Neural progenitor cell (in vitro differentiated cells): ENCODE results near the gene ZDBF2. TPM values are rescaled to one million over a fixed set of nuclear protein-coding genes. Genes with fewer than 3 reads are reported as not detected.

Experiments used
- DNase-seq: peaks from one replicate; pipeline ENCODE4 v3.0.0-alpha.2; 2016; ENCODE audit warnings: low spot score
- H2AFZ ChIP-seq: fragments of 200-600 bp; sonication (generic); replicated peaks from 2 replicates; pipeline ENCODE4 v1.6.1; 2016; ENCODE audit warnings: antibody characterized with exemption
- H3F3A ChIP-seq: fragments of 200-600 bp; sonication (generic); 2 replicates; pipeline ENCODE4 v1.6.1; 2016; ENCODE audit warnings: antibody characterized with exemption, low read depth
- H3K27ac ChIP-seq: fragments of 200-600 bp; sonication (generic); 2 replicates; pipeline ENCODE4 v1.5.1; 2016; ENCODE audit warnings: mild to moderate bottlenecking
- H3K27me3 ChIP-seq: fragments of 200-600 bp; sonication (generic); 2 replicates; pipeline ENCODE4 v1.6.1; 2016; ENCODE audit warnings: mild to moderate bottlenecking, moderate library complexity
- H3K36me3 ChIP-seq: fragments of 200-600 bp; sonication (generic); 2 replicates; pipeline ENCODE4 v1.5.1; 2016
- H3K4me1 ChIP-seq: fragments of 200-600 bp; sonication (generic); 2 replicates; pipeline ENCODE4 v1.6.1; 2016; ENCODE audit warnings: mixed run types
- H3K4me2 ChIP-seq: fragments of 200-600 bp; sonication (generic); 2 replicates; pipeline ENCODE4 v1.6.1; 2016
- H3K4me3 ChIP-seq: fragments of 200-600 bp; sonication (generic); 2 replicates; pipeline ENCODE4 v1.5.1; 2016
- H3K79me2 ChIP-seq: fragments of 200-600 bp; sonication (generic); 2 replicates; pipeline ENCODE4 v1.6.1; 2016; ENCODE audit warnings: low read depth
- H3K9ac ChIP-seq: fragments of 200-600 bp; sonication (generic); 2 replicates; pipeline ENCODE4 v1.6.1; 2016
- H3K9me3 ChIP-seq: fragments of 200-600 bp; sonication (generic); 2 replicates; pipeline ENCODE4 v1.5.1; 2016; ENCODE audit warnings: low read depth
- H4K20me1 ChIP-seq: fragments of 200-600 bp; sonication (generic); 2 replicates; pipeline ENCODE4 v1.6.1; 2016; ENCODE audit warnings: low read depth
- H3K27ac Mint-ChIP-seq: 3 replicates; pipeline ENCODE4 v1.8.0; 2021; ENCODE audit warnings: mixed read lengths
- H3K27me3 Mint-ChIP-seq: 2 replicates; pipeline ENCODE4 v1.8.0; 2022; ENCODE audit warnings: low read depth, mild to moderate bottlenecking, inconsistent platforms, moderate library complexity, mixed read lengths; ENCODE audit not compliant: insufficient read depth
- H3K36me3 Mint-ChIP-seq: 3 replicates; pipeline ENCODE4 v1.8.0; 2021; ENCODE audit warnings: mixed read lengths
- H3K4me1 Mint-ChIP-seq: 3 replicates; pipeline ENCODE4 v1.8.0; 2021; ENCODE audit warnings: mixed read lengths
- H3K4me3 Mint-ChIP-seq: 3 replicates; pipeline ENCODE4 v1.8.0; 2021; ENCODE audit warnings: mild to moderate bottlenecking, moderate library complexity, mixed read lengths
- H3K9me3 Mint-ChIP-seq: 3 replicates; pipeline ENCODE4 v1.8.0; 2020; ENCODE audit warnings: mixed read lengths
- CTCF ChIP-seq: fragments of 200-600 bp; sonication (generic); IDR thresholded peaks from 2 replicates; pipeline ENCODE4 v1.5.1; 2017; ENCODE audit warnings: antibody characterized with exemption, mild to moderate bottlenecking
- EZH2 ChIP-seq: fragments of 200-600 bp; sonication (generic); IDR thresholded peaks from 2 replicates; pipeline ENCODE4 v1.6.1; 2017; ENCODE audit warnings: antibody characterized with exemption, mild to moderate bottlenecking, moderate library complexity
- EZH2phosphoT487 ChIP-seq: fragments of 200-600 bp; sonication (generic); IDR thresholded peaks from 2 replicates; pipeline ENCODE4 v1.6.1; 2017; ENCODE audit warnings: antibody characterized with exemption
- total RNA-seq: library from RNA; depleted of rRNA; stranded (reverse); fragments of >200 nt; gene quantifications from 2 replicates; pipeline ENCODE4 v1.2.3, GENCODE V29; 2015; ENCODE audit warnings: low replicate concordance

ZDBF2 gene
- total RNA-seq, 1 donor from 2014 or later: 83.6 TPM

DNA sequence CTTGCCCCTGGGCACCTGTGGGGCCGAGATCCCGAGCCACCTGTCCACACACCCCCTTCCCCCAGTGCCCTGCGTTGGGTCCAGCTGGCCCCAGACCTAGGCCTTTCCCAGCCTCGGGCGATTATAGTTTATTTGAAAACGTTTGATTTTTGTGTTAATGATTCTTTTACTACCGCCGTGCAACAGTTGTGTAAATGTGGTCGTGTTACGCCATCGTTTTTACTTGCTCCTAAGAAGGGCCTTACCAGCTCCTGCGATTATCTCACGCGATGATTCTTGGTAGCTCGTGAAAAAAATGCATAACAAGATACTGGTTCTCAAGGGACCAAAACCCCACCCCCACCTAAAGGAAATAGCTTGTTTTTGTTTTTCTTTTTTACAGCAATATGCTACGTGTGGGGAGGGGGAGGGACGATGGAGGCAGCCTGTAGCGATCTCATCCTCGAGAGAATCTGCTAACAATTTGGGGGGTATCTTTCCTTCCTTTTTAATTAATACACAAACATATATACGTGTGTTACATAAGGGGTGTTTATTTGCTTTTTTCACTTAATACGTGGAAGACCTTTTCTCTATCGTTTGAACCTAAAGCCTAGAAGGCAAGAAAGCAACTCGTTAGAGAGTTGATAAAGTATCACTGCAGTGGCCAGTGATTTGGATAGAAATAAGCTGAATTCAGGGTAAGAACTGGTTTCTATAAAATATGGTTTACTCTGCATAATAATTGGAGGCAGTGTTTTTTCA, 1.0 kb downstream of the ZDBF2 start:
- no peak for TF ChIP-seq CTCF
- no peak for TF ChIP-seq EZH2
- no peak for TF ChIP-seq EZH2phosphoT487
- Histone ChIP-seq H3K79me2 (peaks cover 56% of the 10 kb centered on the region), H2AFZ (peak overlapping the region; percentile 69), H3K9ac (peak overlapping the region; percentile 59), H3K27me3 (peaks cover 71% of the 10 kb centered on the region), H3K9me3 (no peaks in the 10 kb centered on the region), H3K4me2 (peak overlapping the region; percentile 91), H3K4me1 (peaks cover 28% of the 10 kb centered on the region), H3F3A (peaks cover 41% of the 10 kb centered on the region), H3K36me3 (peaks cover 2% of the 10 kb centered on the region), H3K27ac (peak overlapping the region; percentile 95), H3K4me3 (peak overlapping the region; percentile 93), H4K20me1 (peaks cover 35% of the 10 kb centered on the region)
- H3K27ac Mint-ChIP-seq: peak overlapping the region; percentile 99
- DNase-seq: peak; percentile 28
- H3K4me1 Mint-ChIP-seq: peaks cover 33% of the 10 kb centered on the region
- peaks cover 2% of the 10 kb centered on the region for H3K36me3 Mint-ChIP-seq
- H3K9me3 Mint-ChIP-seq: no peaks in the 10 kb centered on the region
- peaks cover 3% of the 10 kb centered on the region for H3K27me3 Mint-ChIP-seq
- peak overlapping the region; percentile 98 for H3K4me3 Mint-ChIP-seq

DNA sequence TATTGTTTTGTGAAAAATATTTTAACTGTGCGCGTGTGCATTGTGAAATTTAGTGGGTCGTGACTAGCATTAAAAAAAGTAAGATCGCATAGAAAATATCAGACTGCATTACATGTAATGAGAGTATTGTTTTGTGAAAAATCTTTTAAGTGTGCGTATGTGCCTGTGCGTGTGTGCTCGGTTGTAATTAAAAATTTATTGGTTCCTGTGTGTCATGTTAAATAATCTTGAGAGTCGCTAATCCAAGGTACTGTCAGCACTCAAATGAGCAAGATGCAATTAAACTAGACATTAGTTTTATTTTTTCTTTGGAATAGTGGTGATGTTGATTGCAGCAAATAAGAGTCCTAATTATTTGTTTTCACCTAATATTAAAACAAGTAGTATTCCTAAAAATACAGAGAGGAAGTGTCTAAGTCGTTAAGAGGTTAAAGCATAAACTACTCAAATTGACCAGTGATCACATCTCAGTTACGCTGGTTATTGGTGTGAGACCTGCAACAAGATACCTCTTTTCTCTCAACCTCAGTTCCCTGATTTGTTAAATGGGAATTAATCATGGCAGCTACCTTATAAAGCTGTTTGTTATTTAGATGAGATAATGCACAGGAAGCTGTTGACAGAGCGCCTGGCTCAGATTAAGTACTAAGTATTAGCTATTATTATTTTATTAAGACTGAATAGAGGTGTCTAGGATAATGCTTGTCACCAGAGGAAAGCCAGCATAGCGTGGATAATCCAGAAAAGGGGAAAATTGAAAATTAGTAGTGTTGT, 1.9 kb downstream of the ZDBF2 start:
- peaks cover 4% of the 10 kb centered on the region for H3K36me3 Mint-ChIP-seq
- H3K4me2 ChIP-seq: peak overlapping the region; percentile 91
- peaks cover 64% of the 10 kb centered on the region for H3K79me2 ChIP-seq
- peaks cover 3% of the 10 kb centered on the region for H3K27me3 Mint-ChIP-seq
- H3F3A ChIP-seq: peaks cover 41% of the 10 kb centered on the region
- H3K36me3 ChIP-seq: peaks cover 7% of the 10 kb centered on the region
- H3K9me3 ChIP-seq: no peaks in the 10 kb centered on the region
- peak overlapping the region; percentile 95 for H3K27ac ChIP-seq
- peaks cover 35% of the 10 kb centered on the region for H4K20me1 ChIP-seq
- no peak overlapping the region for H3K27ac Mint-ChIP-seq
- peaks cover 62% of the 10 kb centered on the region for H3K27me3 ChIP-seq
- H3K9ac ChIP-seq: peak overlapping the region; percentile 14
- peak; percentile 27 for DNase-seq
- H3K9me3 Mint-ChIP-seq: no peaks in the 10 kb centered on the region
- peaks cover 28% of the 10 kb centered on the region for H3K4me1 ChIP-seq
- H3K4me3 ChIP-seq: peak overlapping the region; percentile 93
- H2AFZ ChIP-seq: no peak overlapping the region
- peak overlapping the region; percentile 98 for H3K4me3 Mint-ChIP-seq
- H3K4me1 Mint-ChIP-seq: peaks cover 33% of the 10 kb centered on the region
- TF ChIP-seq CTCF (no peak), EZH2phosphoT487 (peak; percentile 3)

DNA sequence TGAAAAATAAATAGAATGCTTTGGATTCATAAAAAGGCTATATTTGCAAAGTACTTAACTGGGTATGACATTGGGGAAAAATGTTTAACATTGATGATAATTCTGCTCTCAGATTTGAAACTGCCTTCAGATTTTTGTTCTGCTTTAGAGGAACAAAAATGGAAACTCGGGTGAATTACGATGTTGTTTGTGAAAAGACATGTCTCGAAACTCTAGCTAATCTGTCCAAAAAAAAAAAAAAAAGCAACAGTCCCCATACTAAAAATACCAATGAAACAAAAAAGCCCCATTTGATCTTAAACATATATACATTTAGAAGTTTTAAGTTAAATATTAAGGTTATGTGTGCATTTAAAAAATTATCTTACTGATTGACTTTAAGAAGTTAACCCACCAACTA, 3.0 kb downstream of the ZDBF2 start:
- H3K4me3 ChIP-seq: no peak overlapping the region
- no peak overlapping the region for H3K4me3 Mint-ChIP-seq

More for the DNA sequence above, 3.0 kb downstream of the ZDBF2 start:
- Histone ChIP-seq H3K9ac (no peak overlapping the region), H3K9me3 (no peaks in the 10 kb centered on the region), H3F3A (peaks cover 41% of the 10 kb centered on the region), H4K20me1 (peaks cover 35% of the 10 kb centered on the region), H3K4me2 (peak overlapping the region; percentile 91), H3K27me3 (peaks cover 50% of the 10 kb centered on the region), H2AFZ (no peak overlapping the region), H3K36me3 (peaks cover 16% of the 10 kb centered on the region), H3K27ac (no peak overlapping the region), H3K79me2 (peaks cover 75% of the 10 kb centered on the region), H3K4me1 (peaks cover 28% of the 10 kb centered on the region)
- TF ChIP-seq CTCF (no peak), EZH2phosphoT487 (no peak), EZH2 (no peak)
- Mint-ChIP-seq H3K27me3 (peaks cover 3% of the 10 kb centered on the region), H3K36me3 (peaks cover 12% of the 10 kb centered on the region), H3K4me1 (peaks cover 33% of the 10 kb centered on the region), H3K27ac (no peak overlapping the region), H3K9me3 (peaks cover 6% of the 10 kb centered on the region)
- no peak for DNase-seq
